HUES48 (cell line): Measurements from ENCODE around the gene SYVN1.

Experiments
- H3K27ac ChIP-seq: one replicate; pipeline ENCODE4 v1.7.0; 2013; ENCODE audit warnings: low read depth, low read length, inconsistent platforms
- H3K27me3 ChIP-seq: 2 replicates; pipeline ENCODE4 v1.6.1; 2013; ENCODE audit warnings: mild to moderate bottlenecking, low read length; ENCODE audit not compliant: control insufficient read depth, insufficient read depth
- H3K36me3 ChIP-seq: 2 replicates; pipeline ENCODE4 v1.6.1; 2013; ENCODE audit warnings: low read length; ENCODE audit not compliant: control insufficient read depth, insufficient read depth
- H3K4me1 ChIP-seq: 2 replicates; pipeline ENCODE4 v1.6.1; 2013; ENCODE audit warnings: mild to moderate bottlenecking, low read length; ENCODE audit not compliant: control insufficient read depth, insufficient read depth
- H3K4me3 ChIP-seq: 2 replicates; pipeline ENCODE4 v1.5.1; 2013; ENCODE audit warnings: mild to moderate bottlenecking, low read depth, low read length
- H3K9ac ChIP-seq: 2 replicates; pipeline ENCODE4 v1.6.1; 2013; ENCODE audit warnings: mild to moderate bottlenecking, low read depth, low read length, moderate library complexity
- H3K9me3 ChIP-seq: 2 replicates; pipeline ENCODE4 v1.6.1; 2013; ENCODE audit warnings: low read length; ENCODE audit not compliant: control insufficient read depth, insufficient read depth

Gene SYVN1

DNA sequence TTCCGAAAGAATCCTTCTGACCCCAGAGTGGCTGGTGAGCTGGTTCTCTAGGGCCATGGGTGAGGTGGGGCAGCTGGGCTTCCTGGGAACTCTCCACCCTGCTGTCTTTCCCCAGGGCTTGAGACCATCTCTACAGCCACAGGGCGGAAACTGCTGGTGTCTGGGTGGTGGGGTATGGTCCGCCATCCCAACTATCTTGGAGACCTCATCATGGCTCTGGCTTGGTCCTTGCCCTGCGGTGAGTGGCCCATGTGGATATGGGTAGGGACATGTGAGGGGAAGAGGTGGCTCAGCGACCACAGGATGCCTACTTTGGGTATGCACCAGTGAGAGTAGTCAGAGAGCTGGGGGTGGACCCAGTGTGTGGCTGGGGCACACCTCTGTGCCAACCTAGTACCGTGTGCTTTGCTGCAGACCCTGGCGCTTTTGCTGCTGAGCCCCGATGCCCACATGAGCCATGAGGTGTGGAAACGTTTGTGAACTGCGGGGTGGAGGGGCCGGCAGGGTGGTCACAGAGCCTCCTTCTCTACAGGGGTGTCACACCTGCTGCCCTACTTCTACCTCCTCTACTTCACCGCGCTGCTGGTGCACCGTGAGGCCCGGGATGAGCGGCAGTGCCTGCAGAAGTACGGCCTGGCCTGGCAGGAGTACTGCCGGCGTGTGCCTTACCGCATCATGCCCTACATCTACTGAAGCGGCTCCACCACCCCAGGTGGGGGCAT, 18.8 kb downstream of the SYVN1 start:
- peaks cover 35% of the 10 kb centered on the region for H3K36me3 ChIP-seq

DNA sequence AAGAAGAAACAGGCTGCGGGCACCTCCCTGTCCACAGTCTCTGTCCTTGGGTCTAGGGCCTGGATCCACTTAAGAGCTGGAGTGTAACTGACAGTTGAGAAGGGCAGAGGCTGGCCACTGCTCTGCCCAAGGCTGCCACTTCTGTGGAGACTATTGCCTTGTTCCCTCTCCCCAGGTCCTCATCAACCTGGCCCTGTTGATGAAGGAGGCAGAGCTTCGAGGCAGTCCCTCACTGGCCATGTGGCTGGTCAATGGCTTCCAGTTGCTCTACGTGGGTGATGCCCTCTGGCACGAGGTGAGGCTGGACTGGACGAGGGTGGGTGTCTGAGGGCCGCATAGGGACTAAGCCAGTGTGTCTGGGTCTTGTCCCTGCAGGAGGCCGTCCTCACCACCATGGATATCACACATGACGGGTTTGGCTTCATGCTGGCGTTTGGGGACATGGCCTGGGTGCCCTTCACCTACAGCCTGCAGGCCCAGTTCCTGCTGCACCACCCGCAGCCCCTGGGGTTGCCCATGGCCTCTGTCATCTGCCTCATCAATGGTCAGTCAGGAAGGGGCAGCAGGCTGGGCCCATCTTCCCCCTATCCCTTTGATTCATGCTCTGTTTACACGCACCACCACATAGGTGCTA, 19.7 kb downstream of the SYVN1 start:
- no peak overlapping the region for H3K4me3 ChIP-seq
- H3K4me1 ChIP-seq: peaks cover 18% of the 10 kb centered on the region
- no peak overlapping the region for H3K9ac ChIP-seq
- no peak overlapping the region for H3K27ac ChIP-seq
- no peaks in the 10 kb centered on the region for H3K9me3 ChIP-seq
- H3K36me3 ChIP-seq: peaks cover 27% of the 10 kb centered on the region
- no peaks in the 10 kb centered on the region for H3K27me3 ChIP-seq

More for the DNA sequence above, 18.8 kb downstream of the SYVN1 start:
- H3K9me3 ChIP-seq: no peaks in the 10 kb centered on the region
- peaks cover 16% of the 10 kb centered on the region for H3K4me1 ChIP-seq
- H3K9ac ChIP-seq: no peak overlapping the region
- no peak overlapping the region for H3K27ac ChIP-seq
- H3K4me3 ChIP-seq: no peak overlapping the region
- no peaks in the 10 kb centered on the region for H3K27me3 ChIP-seq

GRCh38 chr11:65113839-65114238, 20.5 kb downstream of the SYVN1 start:
- Histone ChIP-seq H3K4me3 (no peak overlapping the region), H3K9ac (no peak overlapping the region), H3K27ac (no peak overlapping the region), H3K9me3 (no peaks in the 10 kb centered on the region), H3K4me1 (peaks cover 18% of the 10 kb centered on the region), H3K36me3 (peaks cover 27% of the 10 kb centered on the region), H3K27me3 (no peaks in the 10 kb centered on the region)

DNA sequence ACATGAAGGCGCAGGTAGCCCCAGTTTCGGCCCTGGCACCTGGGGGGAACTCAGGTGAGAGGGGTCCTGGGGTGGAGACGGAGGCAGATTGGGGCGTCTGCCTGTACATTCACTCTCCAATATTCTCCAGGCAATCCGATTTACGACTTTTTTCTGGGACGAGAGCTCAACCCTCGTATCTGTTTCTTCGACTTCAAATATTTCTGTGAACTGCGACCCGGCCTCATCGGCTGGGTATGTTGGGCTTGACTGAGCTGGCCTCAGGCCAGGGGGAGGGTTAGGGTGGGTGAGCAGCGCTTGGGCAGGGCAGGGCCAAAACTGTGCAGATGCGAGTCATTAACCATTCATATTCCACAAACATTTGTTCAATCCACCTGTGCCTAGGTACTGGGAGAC, 21.0 kb downstream of the SYVN1 start:
- Histone ChIP-seq H3K4me3 (peak overlapping the region; percentile 82), H3K9ac (no peak overlapping the region), H3K27me3 (no peaks in the 10 kb centered on the region), H3K4me1 (peaks cover 18% of the 10 kb centered on the region), H3K27ac (no peak overlapping the region), H3K9me3 (no peaks in the 10 kb centered on the region), H3K36me3 (peaks cover 26% of the 10 kb centered on the region)

DNA sequence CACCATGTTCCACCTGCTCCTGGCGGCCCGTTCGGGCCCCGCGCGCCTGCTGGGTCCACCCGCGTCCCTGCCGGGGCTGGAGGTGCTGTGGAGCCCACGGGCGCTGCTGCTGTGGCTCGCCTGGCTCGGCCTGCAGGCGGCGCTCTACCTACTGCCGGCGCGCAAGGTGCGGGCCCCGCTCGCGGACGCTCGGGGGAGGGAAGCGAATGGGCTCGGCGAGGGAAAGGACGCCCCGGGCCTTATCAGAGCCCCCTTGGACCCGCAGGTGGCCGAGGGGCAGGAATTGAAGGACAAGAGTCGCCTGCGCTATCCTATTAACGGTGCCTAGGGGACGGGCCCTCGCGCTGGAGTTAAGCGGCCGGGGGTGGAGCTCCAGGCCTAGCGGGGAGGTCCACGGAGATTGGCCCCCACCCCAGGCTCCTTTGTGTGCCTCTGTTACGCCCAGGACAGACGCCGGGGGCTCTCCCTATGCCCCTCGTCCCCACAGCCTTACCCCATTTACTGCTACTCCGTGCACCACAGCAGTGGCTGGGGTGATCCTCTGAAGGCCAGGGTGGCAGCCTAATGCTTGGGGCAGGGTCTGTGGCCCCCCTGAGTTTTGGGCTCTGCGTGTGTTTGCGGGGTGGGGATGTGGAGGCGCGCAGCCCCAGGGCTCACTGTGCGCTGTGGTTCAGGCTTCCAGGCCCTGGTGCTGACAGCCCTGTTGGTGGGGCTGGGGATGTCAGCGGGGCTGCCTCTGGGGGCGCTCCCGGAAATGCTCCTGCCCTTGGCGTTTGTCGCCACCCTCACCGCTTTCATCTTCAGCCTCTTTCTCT, 21.6 kb downstream of the SYVN1 start:
- Histone ChIP-seq H3K36me3 (peaks cover 28% of the 10 kb centered on the region; the same call in 1 of the 2 replicates), H3K4me3 (peak overlapping the region; percentile 82), H3K9me3 (no peaks in the 10 kb centered on the region), H3K4me1 (peaks cover 18% of the 10 kb centered on the region), H3K27me3 (no peaks in the 10 kb centered on the region), H3K27ac (peak overlapping the region; percentile 69), H3K9ac (no peak overlapping the region; the same call in 1 of the 2 replicates)

DNA sequence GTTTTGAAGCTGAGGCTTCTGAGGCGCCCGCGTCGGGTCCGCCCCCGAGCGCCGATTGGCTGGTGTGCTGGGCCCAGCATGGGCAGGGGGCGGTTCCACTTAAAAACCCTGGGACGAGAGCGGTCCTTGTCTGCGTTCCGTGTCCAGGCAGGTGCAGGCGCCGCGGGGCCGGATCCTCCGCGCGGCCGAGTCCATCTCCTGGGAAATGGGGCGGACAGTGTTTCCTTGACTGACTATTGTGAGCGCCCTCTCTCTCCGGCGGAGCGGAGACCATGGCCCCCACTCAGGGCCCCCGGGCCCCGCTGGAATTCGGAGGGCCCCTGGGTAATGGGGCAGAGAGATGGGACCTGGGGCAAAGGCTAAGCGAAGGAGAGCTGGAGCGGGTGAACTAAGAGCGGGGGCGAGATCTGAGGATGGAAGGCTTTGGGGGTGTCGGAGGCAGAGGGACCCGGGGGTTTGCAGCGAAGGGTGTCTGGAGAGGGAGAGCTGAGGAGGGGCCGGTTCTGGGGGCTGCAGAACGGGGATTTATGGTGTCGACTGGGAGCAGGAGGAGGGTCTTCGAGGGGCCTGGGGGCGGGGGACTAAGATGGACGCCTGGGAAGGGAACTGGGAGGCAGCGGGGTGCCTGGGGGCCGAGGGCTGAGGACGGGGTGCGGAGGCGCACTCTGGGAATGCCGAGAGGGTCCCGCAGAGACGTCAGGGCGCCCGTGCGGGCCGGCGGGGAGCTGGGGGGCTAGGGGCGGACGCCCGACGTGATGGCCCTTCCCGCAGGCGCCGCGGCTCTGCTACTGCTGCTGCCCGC, 22.4 kb downstream of the SYVN1 start, which contains the start of gene TM7SF2:
TM7SF2 (plus strand) TSS at position 129 of the 802 bp plus-strand sequence; CDS start at position 273, 144 bp downstream.
- Histone ChIP-seq H3K36me3 (peaks cover 34% of the 10 kb centered on the region), H3K27me3 (no peaks in the 10 kb centered on the region), H3K9ac (peak within 1 kb of the TSS; percentile 64), H3K27ac (peak within 1 kb of the TSS; percentile 69), H3K9me3 (no peaks in the 10 kb centered on the region), H3K4me3 (peak within 1 kb of the TSS; percentile 82), H3K4me1 (peaks cover 18% of the 10 kb centered on the region)

DNA sequence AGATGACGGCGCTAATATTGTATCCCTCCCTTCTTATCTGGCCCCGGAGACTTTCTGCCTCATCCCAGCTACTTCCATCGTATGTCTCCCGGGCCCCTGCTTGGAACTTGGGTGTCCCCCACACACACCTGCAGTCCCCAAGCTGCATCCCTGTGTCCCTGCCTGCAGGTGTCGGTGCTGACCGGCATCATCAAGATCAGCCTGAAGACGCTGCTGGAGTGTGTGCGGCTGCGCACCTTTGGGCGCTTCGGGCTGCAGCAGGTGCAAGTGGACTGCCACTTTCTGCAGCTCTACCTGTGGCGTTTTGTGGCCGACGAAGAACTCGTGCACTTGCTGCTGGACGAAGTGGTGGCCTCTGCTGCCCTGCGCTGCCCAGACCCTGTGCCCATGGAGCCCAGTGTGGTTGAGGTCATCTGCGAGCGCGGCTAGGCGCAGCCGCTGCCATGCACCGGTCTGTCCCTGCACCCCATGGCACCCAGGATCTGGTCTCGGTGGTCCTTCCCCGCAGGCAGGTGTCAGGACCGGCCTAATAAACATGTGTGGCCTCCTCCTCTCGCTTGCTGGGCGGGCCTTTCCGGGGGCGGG, 23.1 kb downstream of the SYVN1 start:
- Histone ChIP-seq H3K4me1 (peaks cover 14% of the 10 kb centered on the region), H3K9me3 (no peaks in the 10 kb centered on the region), H3K27ac (peak overlapping the region; percentile 44), H3K4me3 (peak overlapping the region; percentile 38; the same call in 1 of the 2 replicates), H3K36me3 (peaks cover 33% of the 10 kb centered on the region), H3K9ac (no peak overlapping the region), H3K27me3 (no peaks in the 10 kb centered on the region)

- H3K27me3 ChIP-seq: no peaks in the 10 kb centered on the region
- no peak overlapping the region for H3K27ac ChIP-seq
- H3K9ac ChIP-seq: no peak overlapping the region
- H3K4me1 ChIP-seq: peaks cover 11% of the 10 kb centered on the region; the same call in 1 of the 2 replicates
- H3K4me3 ChIP-seq: no peak overlapping the region
- H3K36me3 ChIP-seq: peaks cover 28% of the 10 kb centered on the region
- H3K9me3 ChIP-seq: no peaks in the 10 kb centered on the region
Observed at GRCh38 chr11:65110354-65110861, 23.9 kb downstream of the SYVN1 start.

DNA sequence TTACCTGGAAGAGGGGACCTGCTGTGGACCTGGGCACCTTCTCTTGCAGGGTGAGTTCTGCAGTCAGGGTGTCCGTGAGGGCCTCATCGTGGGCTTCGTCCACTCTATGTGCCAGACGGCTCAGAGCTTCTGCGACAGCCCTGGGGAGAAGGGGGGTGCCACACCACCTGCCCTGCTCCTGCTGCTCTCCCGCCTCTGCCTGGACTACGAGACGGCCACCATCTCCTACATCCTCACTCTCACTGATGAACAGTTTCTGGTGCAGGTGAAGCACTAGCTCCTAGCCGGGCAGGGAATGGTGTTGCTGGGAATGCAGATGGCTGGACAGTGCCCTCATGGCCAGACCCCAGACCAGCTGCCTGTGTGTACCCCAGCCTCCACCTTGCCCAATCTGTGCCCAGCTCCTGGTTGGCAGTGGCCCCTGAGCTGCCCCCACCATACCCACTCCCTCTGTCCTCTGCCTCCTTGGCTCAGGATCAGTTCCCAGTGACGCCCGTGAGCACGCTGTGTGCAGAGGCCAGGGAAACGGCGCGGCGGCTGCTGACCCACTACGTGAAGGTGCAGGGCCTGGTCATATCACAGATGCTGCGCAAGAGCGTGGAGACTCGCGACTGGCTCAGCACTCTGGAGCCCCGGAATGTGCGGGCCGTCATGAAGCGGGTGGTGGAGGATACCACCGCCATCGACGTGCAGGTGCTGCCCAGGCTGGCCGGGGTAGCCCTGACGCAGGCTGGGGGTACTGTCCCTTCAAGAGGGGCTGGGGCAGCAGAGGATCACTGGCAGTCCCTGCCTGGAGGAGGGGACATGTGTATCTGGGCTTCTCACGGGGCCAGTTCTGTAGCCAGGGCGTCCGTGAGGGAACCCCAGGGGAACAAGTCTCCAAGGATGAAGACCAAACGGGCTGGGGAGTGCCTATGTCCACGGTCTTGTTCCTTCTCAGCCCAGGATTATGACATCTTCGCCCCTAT, 24.8 kb downstream of the SYVN1 start:
- Histone ChIP-seq H3K36me3 (peaks cover 30% of the 10 kb centered on the region), H3K27me3 (no peaks in the 10 kb centered on the region), H3K9me3 (no peaks in the 10 kb centered on the region), H3K4me1 (peaks cover 11% of the 10 kb centered on the region; the same call in 1 of the 2 replicates), H3K4me3 (no peak overlapping the region), H3K9ac (no peak overlapping the region), H3K27ac (no peak overlapping the region)
